ENCODE results near the gene NRXN3. TPM values are rescaled to one million over a fixed set of nuclear protein-coding genes. Genes with fewer than 3 reads are reported as not detected.

NRXN3 gene
- total RNA-seq, 1 donor from 2014 or later: 5.9 TPM

GRCh38 chr14:78638926-78639325 is 468.8 kb downstream of the NRXN3 start:
- H3K27ac ChIP-seq: no peak overlapping the region

GRCh38 chr14:78644824-78645559 is 474.8 kb downstream of the NRXN3 start:
- peak; percentile 20 for DNase-seq (ENCODE audit: low spot score)
- no peaks in the 10 kb centered on the region for H3K9me3 ChIP-seq (ENCODE audit: low read depth)
- no peaks in the 10 kb centered on the region for H3K36me3 ChIP-seq
- Mint-ChIP-seq H3K27me3 (ENCODE audit: insufficient read depth, low read depth) (peaks cover 7% of the 10 kb centered on the region), H3K27ac (no peak overlapping the region), H3K9me3 (peaks cover 2% of the 10 kb centered on the region), H3K36me3 (no peaks in the 10 kb centered on the region), H3K4me1 (peaks cover 4% of the 10 kb centered on the region), H3K4me3 (no peak overlapping the region)
- peak overlapping the region; percentile 44 for H2AFZ ChIP-seq (replicated peaks)
- H3K27ac ChIP-seq: no peak overlapping the region
- H3K79me2 ChIP-seq (ENCODE audit: low read depth): no peaks in the 10 kb centered on the region
- no peak overlapping the region for H3K9ac ChIP-seq
- TF ChIP-seq EZH2phosphoT487 (IDR thresholded peaks at IDR 0.05) (no peak), CTCF (IDR thresholded peaks at IDR 0.05) (no peak), EZH2 (IDR thresholded peaks at IDR 0.05) (no peak)
- no peaks in the 10 kb centered on the region for H4K20me1 ChIP-seq (ENCODE audit: low read depth)
- no peak overlapping the region for H3K4me3 ChIP-seq
- no peak overlapping the region for H3K4me2 ChIP-seq
- no peaks in the 10 kb centered on the region for H3K27me3 ChIP-seq
- peaks cover 7% of the 10 kb centered on the region for H3F3A ChIP-seq (ENCODE audit: low read depth)
- peaks cover 15% of the 10 kb centered on the region for H3K4me1 ChIP-seq

More at GRCh38 chr14:78638926-78639325, 468.8 kb downstream of the NRXN3 start:
- peaks cover 3% of the 10 kb centered on the region for H3K27me3 Mint-ChIP-seq (ENCODE audit: insufficient read depth, low read depth)
- H3K9ac ChIP-seq: no peak overlapping the region
- H3F3A ChIP-seq (ENCODE audit: low read depth): peaks cover 20% of the 10 kb centered on the region
- H4K20me1 ChIP-seq (ENCODE audit: low read depth): no peaks in the 10 kb centered on the region
- H3K36me3 ChIP-seq: no peaks in the 10 kb centered on the region
- no peak overlapping the region for H3K4me3 Mint-ChIP-seq
- no peak overlapping the region for H3K4me3 ChIP-seq
- no peaks in the 10 kb centered on the region for H3K9me3 ChIP-seq (ENCODE audit: low read depth)
- H3K4me1 Mint-ChIP-seq: peaks cover 22% of the 10 kb centered on the region
- H3K4me2 ChIP-seq: peak overlapping the region; percentile 28
- no peak for DNase-seq (ENCODE audit: low spot score)
- no peaks in the 10 kb centered on the region for H3K27me3 ChIP-seq
- H3K79me2 ChIP-seq (ENCODE audit: low read depth): no peaks in the 10 kb centered on the region
- H2AFZ ChIP-seq (replicated peaks): no peak overlapping the region
- H3K4me1 ChIP-seq: peaks cover 33% of the 10 kb centered on the region
- no peaks in the 10 kb centered on the region for H3K36me3 Mint-ChIP-seq
- TF ChIP-seq EZH2 (IDR thresholded peaks at IDR 0.05) (no peak), CTCF (IDR thresholded peaks at IDR 0.05) (no peak), EZH2phosphoT487 (IDR thresholded peaks at IDR 0.05) (no peak)
- peaks cover 3% of the 10 kb centered on the region for H3K9me3 Mint-ChIP-seq
- no peak overlapping the region for H3K27ac Mint-ChIP-seq

- no peak for DNase-seq (ENCODE audit: low spot score)
- no peaks in the 10 kb centered on the region for H3F3A ChIP-seq (ENCODE audit: low read depth)
- no peak overlapping the region for H3K4me3 Mint-ChIP-seq
- no peak overlapping the region for H3K9ac ChIP-seq
- H3K4me1 Mint-ChIP-seq: peaks cover 24% of the 10 kb centered on the region
- H3K27ac ChIP-seq: no peak overlapping the region
- TF ChIP-seq EZH2 (IDR thresholded peaks at IDR 0.05): no peak
- no peak for TF ChIP-seq EZH2phosphoT487 (IDR thresholded peaks at IDR 0.05)
- peaks cover 2% of the 10 kb centered on the region for H3K27me3 Mint-ChIP-seq (ENCODE audit: insufficient read depth, low read depth)
- H3K36me3 Mint-ChIP-seq: no peaks in the 10 kb centered on the region
- no peaks in the 10 kb centered on the region for H3K27me3 ChIP-seq
- no peaks in the 10 kb centered on the region for H4K20me1 ChIP-seq (ENCODE audit: low read depth)
- H3K27ac Mint-ChIP-seq: peak overlapping the region; percentile 47
- no peak overlapping the region for H3K4me2 ChIP-seq
- H3K9me3 ChIP-seq (ENCODE audit: low read depth): no peaks in the 10 kb centered on the region
- H3K9me3 Mint-ChIP-seq: peaks cover 4% of the 10 kb centered on the region
- no peak overlapping the region for H2AFZ ChIP-seq (replicated peaks)
- H3K4me3 ChIP-seq: no peak overlapping the region
- no peaks in the 10 kb centered on the region for H3K4me1 ChIP-seq
- H3K36me3 ChIP-seq: no peaks in the 10 kb centered on the region
- no peaks in the 10 kb centered on the region for H3K79me2 ChIP-seq (ENCODE audit: low read depth)
These were observed 482.6 kb downstream of the NRXN3 start for GRCh38 chr14:78652727-78653126.

- Mint-ChIP-seq H3K4me3 (no peak overlapping the region), H3K9me3 (peaks cover 4% of the 10 kb centered on the region), H3K27me3 (ENCODE audit: insufficient read depth, low read depth) (peaks cover 2% of the 10 kb centered on the region), H3K4me1 (peaks cover 24% of the 10 kb centered on the region), H3K27ac (peak overlapping the region; percentile 47), H3K36me3 (no peaks in the 10 kb centered on the region)
- H3K27me3 ChIP-seq: no peaks in the 10 kb centered on the region
- no peak overlapping the region for H3K27ac ChIP-seq
- H3K79me2 ChIP-seq (ENCODE audit: low read depth): no peaks in the 10 kb centered on the region
- no peaks in the 10 kb centered on the region for H3K4me1 ChIP-seq
- TF ChIP-seq EZH2 (IDR thresholded peaks at IDR 0.05) (no peak), CTCF (IDR thresholded peaks at IDR 0.05) (no peak), EZH2phosphoT487 (IDR thresholded peaks at IDR 0.05) (no peak)
- no peaks in the 10 kb centered on the region for H3K36me3 ChIP-seq
- no peaks in the 10 kb centered on the region for H4K20me1 ChIP-seq (ENCODE audit: low read depth)
- H2AFZ ChIP-seq (replicated peaks): no peak overlapping the region
- no peaks in the 10 kb centered on the region for H3K9me3 ChIP-seq (ENCODE audit: low read depth)
- H3K4me3 ChIP-seq: no peak overlapping the region
- H3K4me2 ChIP-seq: no peak overlapping the region
- no peak overlapping the region for H3K9ac ChIP-seq
- no peak for DNase-seq (ENCODE audit: low spot score)
- H3F3A ChIP-seq (ENCODE audit: low read depth): no peaks in the 10 kb centered on the region
These were observed 483.0 kb downstream of the NRXN3 start for GRCh38 chr14:78653173-78653572.
